T-helper 2 cell treated with Interferon-gamma antibody and Interleukin-4, amounts not matched to agents 5 μg/mL and 100 μg/mL, for 36 hours (primary cell): ENCODE data around the gene LRMDA.

ENCODE experiments used
- DNase-seq: peaks from one replicate; pipeline ENCODE4 v3.0.0; 2021; ENCODE audit warnings: low spot score
- H3K27ac Mint-ChIP-seq: one replicate; pipeline ENCODE4 v1.8.0; 2021; ENCODE audit warnings: mild to moderate bottlenecking, mixed read lengths
- H3K27me3 Mint-ChIP-seq: one replicate; pipeline ENCODE4 v1.8.0; 2021; ENCODE audit warnings: low read depth, mixed read lengths
- H3K36me3 Mint-ChIP-seq: one replicate; pipeline ENCODE4 v1.8.0; 2021; ENCODE audit warnings: low read depth, mixed read lengths
- H3K4me1 Mint-ChIP-seq: one replicate; pipeline ENCODE4 v1.8.0; 2021; ENCODE audit warnings: low read depth, mixed read lengths
- H3K4me3 Mint-ChIP-seq: one replicate; pipeline ENCODE4 v1.8.0; 2022; ENCODE audit warnings: mild to moderate bottlenecking, moderate library complexity, mixed read lengths
- H3K9me3 Mint-ChIP-seq: one replicate; pipeline ENCODE4 v1.8.0; 2021; ENCODE audit warnings: mixed read lengths

LRMDA gene

GRCh38 chr10:75438275-75438674, 6.9 kb downstream of the LRMDA start:
- Mint-ChIP-seq H3K9me3 (peaks cover 9% of the 10 kb centered on the region), H3K4me3 (no peak overlapping the region)

GRCh38 chr10:75439811-75440210, 8.4 kb downstream of the LRMDA start:
- no peak for DNase-seq
- H3K4me1 Mint-ChIP-seq = no peaks in the 10 kb centered on the region
- no peaks in the 10 kb centered on the region for H3K36me3 Mint-ChIP-seq
- no peaks in the 10 kb centered on the region for H3K27me3 Mint-ChIP-seq
- peaks cover 17% of the 10 kb centered on the region for H3K9me3 Mint-ChIP-seq
- no peak overlapping the region for H3K27ac Mint-ChIP-seq
- H3K4me3 Mint-ChIP-seq = no peak overlapping the region

More at GRCh38 chr10:75438275-75438674, 6.9 kb downstream of the LRMDA start:
- Mint-ChIP-seq H3K27ac (no peak overlapping the region), H3K36me3 (no peaks in the 10 kb centered on the region), H3K27me3 (peaks cover 7% of the 10 kb centered on the region), H3K4me1 (no peaks in the 10 kb centered on the region)
- DNase-seq = no peak

- no peaks in the 10 kb centered on the region for H3K27me3 Mint-ChIP-seq
- no peak overlapping the region for H3K27ac Mint-ChIP-seq
- no peaks in the 10 kb centered on the region for H3K36me3 Mint-ChIP-seq
- no peaks in the 10 kb centered on the region for H3K4me1 Mint-ChIP-seq
- no peak for DNase-seq
- H3K9me3 Mint-ChIP-seq = peaks cover 17% of the 10 kb centered on the region
- H3K4me3 Mint-ChIP-seq = no peak overlapping the region
Measured at GRCh38 chr10:75440271-75440793, 8.9 kb downstream of the LRMDA start.

GRCh38 chr10:75441196-75441595, 9.8 kb downstream of the LRMDA start:
- H3K27ac Mint-ChIP-seq = no peak overlapping the region
- no peak overlapping the region for H3K4me3 Mint-ChIP-seq
- H3K4me1 Mint-ChIP-seq = no peaks in the 10 kb centered on the region
- DNase-seq = no peak
- H3K27me3 Mint-ChIP-seq = no peaks in the 10 kb centered on the region
- H3K36me3 Mint-ChIP-seq = no peaks in the 10 kb centered on the region
- H3K9me3 Mint-ChIP-seq = peaks cover 21% of the 10 kb centered on the region

GRCh38 chr10:75441682-75442081, 10.3 kb downstream of the LRMDA start:
- DNase-seq = no peak
- Mint-ChIP-seq H3K27me3 (no peaks in the 10 kb centered on the region), H3K27ac (no peak overlapping the region), H3K36me3 (no peaks in the 10 kb centered on the region), H3K9me3 (peaks cover 26% of the 10 kb centered on the region), H3K4me3 (no peak overlapping the region), H3K4me1 (no peaks in the 10 kb centered on the region)

GRCh38 chr10:75443362-75443761, 11.9 kb downstream of the LRMDA start:
- Mint-ChIP-seq H3K27me3 (no peaks in the 10 kb centered on the region), H3K4me1 (no peaks in the 10 kb centered on the region), H3K9me3 (peaks cover 27% of the 10 kb centered on the region), H3K4me3 (no peak overlapping the region), H3K27ac (no peak overlapping the region), H3K36me3 (no peaks in the 10 kb centered on the region)
- no peak for DNase-seq

GRCh38 chr10:75444781-75445386, 13.5 kb downstream of the LRMDA start:
- Mint-ChIP-seq H3K4me1 (no peaks in the 10 kb centered on the region), H3K9me3 (peaks cover 27% of the 10 kb centered on the region), H3K27ac (no peak overlapping the region), H3K4me3 (no peak overlapping the region), H3K36me3 (no peaks in the 10 kb centered on the region), H3K27me3 (no peaks in the 10 kb centered on the region)
- no peak for DNase-seq

- no peak overlapping the region for H3K4me3 Mint-ChIP-seq
- H3K27ac Mint-ChIP-seq = no peak overlapping the region
- no peaks in the 10 kb centered on the region for H3K27me3 Mint-ChIP-seq
Measured at GRCh38 chr10:75446508-75446907, 15.1 kb downstream of the LRMDA start.

GRCh38 chr10:75448166-75448565, 16.7 kb downstream of the LRMDA start:
- no peaks in the 10 kb centered on the region for H3K27me3 Mint-ChIP-seq
- no peak overlapping the region for H3K4me3 Mint-ChIP-seq
- H3K27ac Mint-ChIP-seq = no peak overlapping the region
- H3K9me3 Mint-ChIP-seq = peaks cover 19% of the 10 kb centered on the region
- H3K4me1 Mint-ChIP-seq = no peaks in the 10 kb centered on the region
- H3K36me3 Mint-ChIP-seq = no peaks in the 10 kb centered on the region
- DNase-seq = no peak

More at GRCh38 chr10:75446508-75446907, 15.1 kb downstream of the LRMDA start:
- no peak for DNase-seq
- Mint-ChIP-seq H3K9me3 (peaks cover 27% of the 10 kb centered on the region), H3K36me3 (no peaks in the 10 kb centered on the region), H3K4me1 (no peaks in the 10 kb centered on the region)

- H3K9me3 Mint-ChIP-seq = peaks cover 10% of the 10 kb centered on the region
- peaks cover 2% of the 10 kb centered on the region for H3K27me3 Mint-ChIP-seq
- DNase-seq = no peak
- no peaks in the 10 kb centered on the region for H3K36me3 Mint-ChIP-seq
- H3K4me1 Mint-ChIP-seq = no peaks in the 10 kb centered on the region
- H3K27ac Mint-ChIP-seq = no peak overlapping the region
- no peak overlapping the region for H3K4me3 Mint-ChIP-seq
Measured at GRCh38 chr10:75449382-75450074, 18.1 kb downstream of the LRMDA start.

GRCh38 chr10:75450075-75450445, 18.6 kb downstream of the LRMDA start:
- H3K4me3 Mint-ChIP-seq = no peak overlapping the region
- H3K27ac Mint-ChIP-seq = no peak overlapping the region
- H3K36me3 Mint-ChIP-seq = no peaks in the 10 kb centered on the region
- DNase-seq = no peak
- peaks cover 2% of the 10 kb centered on the region for H3K27me3 Mint-ChIP-seq
- no peaks in the 10 kb centered on the region for H3K4me1 Mint-ChIP-seq
- H3K9me3 Mint-ChIP-seq = peaks cover 10% of the 10 kb centered on the region

- H3K36me3 Mint-ChIP-seq = no peaks in the 10 kb centered on the region
- no peak for DNase-seq
- H3K4me1 Mint-ChIP-seq = no peaks in the 10 kb centered on the region
- peaks cover 9% of the 10 kb centered on the region for H3K9me3 Mint-ChIP-seq
- H3K27ac Mint-ChIP-seq = no peak overlapping the region
- H3K27me3 Mint-ChIP-seq = peaks cover 2% of the 10 kb centered on the region
- H3K4me3 Mint-ChIP-seq = no peak overlapping the region
Measured at GRCh38 chr10:75450644-75451640, 19.5 kb downstream of the LRMDA start.

GRCh38 chr10:75451831-75452230, 20.4 kb downstream of the LRMDA start:
- DNase-seq = no peak
- H3K4me1 Mint-ChIP-seq = no peaks in the 10 kb centered on the region
- H3K27me3 Mint-ChIP-seq = peaks cover 2% of the 10 kb centered on the region
- no peak overlapping the region for H3K27ac Mint-ChIP-seq
- no peak overlapping the region for H3K4me3 Mint-ChIP-seq
- no peaks in the 10 kb centered on the region for H3K36me3 Mint-ChIP-seq
- peaks cover under 1% of the 10 kb centered on the region for H3K9me3 Mint-ChIP-seq

GRCh38 chr10:75452997-75453396, 21.6 kb downstream of the LRMDA start:
- H3K27ac Mint-ChIP-seq = no peak overlapping the region
- no peak overlapping the region for H3K4me3 Mint-ChIP-seq
- no peaks in the 10 kb centered on the region for H3K9me3 Mint-ChIP-seq
- no peaks in the 10 kb centered on the region for H3K4me1 Mint-ChIP-seq
- DNase-seq = no peak
- no peaks in the 10 kb centered on the region for H3K36me3 Mint-ChIP-seq
- peaks cover 4% of the 10 kb centered on the region for H3K27me3 Mint-ChIP-seq
